Activated CD4-positive, alpha-beta T cell treated with anti-CD3 and anti-CD28 coated beads, Interleukin-2, Interleukin-4, amounts not matched to agents 100 ng/mL and 50 ng/mL, durations not matched to agents 16 hours and 8 hours (primary cell): Measurements from ENCODE around the gene PACS2.
"Not testable (repeated sequence)": the region's sequence is repeated elsewhere in the genome, so short reads cannot be mapped to it uniquely, and the experiment has no call there.

Experiments used
- DNase-seq: peaks from one replicate; pipeline ENCODE4 v3.0.0-alpha.2; 2020; ENCODE audit warnings: low spot score

The PACS2 gene

GRCh38 chr14:105315941-105316576 lies 1.5 kb downstream of the PACS2 start:
- no peak for DNase-seq

- no peak for DNase-seq
Observed at GRCh38 chr14:105316577-105316941, 2.0 kb downstream of the PACS2 start.

- DNase-seq: no peak
Observed at GRCh38 chr14:105316968-105317510, 2.5 kb downstream of the PACS2 start.

GRCh38 chr14:105317546-105317945 lies 3.0 kb downstream of the PACS2 start:
- no peak for DNase-seq

- DNase-seq: no peak
Observed at GRCh38 chr14:105322791-105323556, 8.4 kb downstream of the PACS2 start.

GRCh38 chr14:105323663-105324062 lies 9.1 kb downstream of the PACS2 start:
- DNase-seq: no peak

GRCh38 chr14:105324080-105324778 lies 9.7 kb downstream of the PACS2 start:
- no peak for DNase-seq

- DNase-seq: no peak
Observed at GRCh38 chr14:105324871-105325270, 10.3 kb downstream of the PACS2 start.

- no peak for DNase-seq
Observed at GRCh38 chr14:105325303-105325702, 10.8 kb downstream of the PACS2 start.

- no peak for DNase-seq
Observed at GRCh38 chr14:105325716-105326567, 11.4 kb downstream of the PACS2 start.

- DNase-seq: no peak
Observed at GRCh38 chr14:105326568-105326867, 12.0 kb downstream of the PACS2 start.

- DNase-seq: no peak
Observed at GRCh38 chr14:105326891-105327694, 12.5 kb downstream of the PACS2 start.

- DNase-seq: not testable (repeated sequence)
Observed at GRCh38 chr14:105327695-105328045, 13.1 kb downstream of the PACS2 start.

- DNase-seq: no peak
Observed at GRCh38 chr14:105328070-105328677, 13.6 kb downstream of the PACS2 start.

GRCh38 chr14:105328678-105329390 lies 14.3 kb downstream of the PACS2 start:
- DNase-seq: no peak

GRCh38 chr14:105329411-105330150 lies 15.0 kb downstream of the PACS2 start:
- no peak for DNase-seq

GRCh38 chr14:105330491-105330895 lies 15.9 kb downstream of the PACS2 start:
- DNase-seq: no peak

- DNase-seq: no peak
Observed at GRCh38 chr14:105331575-105332349, 17.2 kb downstream of the PACS2 start.
